NCI-H748 (cell line): ENCODE measurements around the gene PRSS58.

Experiments used
- DNase-seq: peaks from one replicate; lab custom pipeline; 2025; ENCODE audit not compliant: unreplicated experiment; lab: John Stamatoyannopoulos, UW

Gene PRSS58

DNA sequence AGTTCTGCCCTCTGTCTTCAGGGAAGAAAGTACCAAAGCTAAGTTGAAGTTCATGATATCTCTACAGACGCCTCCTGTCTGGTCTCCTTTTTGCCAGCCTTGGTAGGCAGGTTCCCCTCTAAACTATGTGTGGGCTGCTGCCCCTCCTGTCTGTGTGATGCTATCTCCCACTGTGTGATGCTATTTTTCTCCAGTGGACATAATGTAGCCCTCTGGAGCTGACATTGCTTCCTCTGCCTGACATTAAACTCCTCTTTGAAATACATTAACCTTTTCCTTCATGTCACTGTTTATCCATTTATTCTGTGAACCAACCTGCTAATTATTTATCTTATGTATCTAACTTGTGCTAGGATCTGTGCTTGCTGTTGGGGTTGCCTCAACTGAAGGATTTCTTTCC is at the start of gene PRSS58:
Gene PRSS58, minus strand, starts transcription at position 101 of the 400 bp plus-strand sequence. CDS start 351 bp downstream, outside the sequence.
- DNase-seq, result no peak

DNA sequence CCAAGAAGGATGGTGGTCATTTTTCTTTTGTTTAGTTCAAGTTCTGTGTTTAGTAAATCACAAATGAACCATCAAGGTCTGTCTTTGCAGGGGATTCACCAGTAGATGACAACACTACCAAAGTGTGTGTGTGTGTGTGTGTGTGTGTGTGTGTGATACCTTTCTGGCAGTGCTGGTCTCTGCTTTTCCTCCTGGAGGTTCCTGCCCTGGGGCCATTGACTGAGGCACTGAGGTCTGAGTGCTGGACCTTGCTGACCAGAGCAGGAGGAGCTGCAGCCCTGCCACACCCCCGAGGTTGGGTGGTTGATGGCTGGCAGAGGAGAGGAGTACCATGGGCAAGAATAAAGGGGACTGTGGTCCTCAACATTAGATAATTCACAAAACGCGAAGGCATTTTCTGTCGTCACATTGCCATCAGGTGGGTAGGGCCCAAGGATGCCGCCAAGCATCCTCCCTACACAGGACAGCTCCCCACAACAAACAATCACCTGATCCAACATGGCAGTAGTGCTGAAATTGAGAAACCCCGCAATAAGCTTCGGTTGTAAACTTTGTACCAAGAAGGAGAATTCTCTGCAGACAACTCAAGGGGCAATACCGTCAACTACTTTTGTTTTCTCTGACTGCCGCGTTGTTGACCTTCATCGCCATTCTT is 49.5 kb upstream of the PRSS58 start:
- DNase-seq, result no peak

DNA sequence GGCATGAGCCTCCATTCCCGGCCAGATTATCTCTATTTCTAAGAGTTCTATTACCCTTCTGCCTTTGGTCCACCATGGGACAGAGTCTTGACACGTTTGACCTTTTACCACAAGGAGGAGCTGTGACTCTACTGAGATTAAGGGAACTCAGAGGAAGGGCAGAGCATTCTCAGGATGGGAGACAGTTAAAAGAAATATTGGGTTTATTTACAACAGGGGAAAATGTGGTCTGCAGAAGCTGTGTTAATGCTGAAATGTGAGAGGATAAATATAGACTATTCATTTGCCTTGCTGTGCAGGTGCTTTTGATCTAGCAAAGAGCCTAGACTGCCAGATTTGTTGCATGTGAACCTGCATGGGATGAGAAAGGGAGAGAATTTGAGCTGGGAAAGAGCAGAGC is 45.8 kb upstream of the PRSS58 start:
- peak; percentile 13 for DNase-seq

DNA sequence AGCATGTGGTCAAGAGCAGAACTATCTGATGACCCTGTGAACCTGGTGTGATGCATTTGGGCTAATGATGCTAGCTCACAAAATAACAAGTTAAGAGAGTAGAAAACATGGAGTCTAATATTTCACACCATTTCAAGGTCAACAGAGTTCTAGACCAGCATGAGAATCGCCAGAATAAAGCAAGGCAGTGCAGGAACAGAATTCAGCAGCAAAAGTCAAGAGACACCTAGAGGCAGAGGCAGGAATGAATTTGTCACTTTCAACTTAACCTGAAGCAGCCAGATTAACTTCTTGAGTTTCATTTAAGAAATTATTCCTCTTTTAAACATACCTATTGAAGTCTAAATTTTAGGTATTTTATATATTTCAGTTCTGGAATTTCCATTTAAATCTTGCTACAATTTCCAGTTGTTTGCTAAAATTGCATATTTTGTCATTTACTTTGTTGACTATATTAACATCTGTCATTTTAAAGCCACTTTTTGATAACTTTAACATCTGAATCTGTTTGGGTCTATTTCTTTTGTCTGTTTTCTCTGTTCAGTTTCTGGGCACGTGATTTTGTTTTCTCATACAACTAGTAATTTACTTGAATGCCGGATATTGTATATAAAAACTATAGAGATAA is 44.2 kb upstream of the PRSS58 start:
- peak; percentile 45 for DNase-seq

- no peak for DNase-seq
Observed at GRCh38 chr7:142301299-142301698, 43.4 kb upstream of the PRSS58 start.

DNA sequence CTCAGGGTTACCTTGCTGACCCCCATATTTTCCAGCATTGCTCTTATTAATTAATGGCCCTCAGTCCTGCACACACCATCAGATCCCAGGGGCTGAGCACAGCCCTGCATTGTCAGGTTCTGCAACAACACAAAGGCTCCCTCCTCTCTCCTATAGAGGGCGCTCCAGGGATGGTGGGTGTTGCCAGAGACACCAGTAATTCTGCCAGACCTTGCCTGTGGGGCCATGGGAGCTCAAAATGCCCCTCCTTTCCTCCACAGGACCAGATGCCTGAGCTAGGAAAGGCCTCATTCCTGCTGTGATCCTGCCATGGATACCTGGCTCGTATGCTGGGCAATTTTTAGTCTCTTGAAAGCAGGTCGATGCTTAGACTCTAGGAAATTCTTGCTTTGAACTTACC is 42.8 kb upstream of the PRSS58 start:
- DNase-seq, result peak; percentile 20

DNA sequence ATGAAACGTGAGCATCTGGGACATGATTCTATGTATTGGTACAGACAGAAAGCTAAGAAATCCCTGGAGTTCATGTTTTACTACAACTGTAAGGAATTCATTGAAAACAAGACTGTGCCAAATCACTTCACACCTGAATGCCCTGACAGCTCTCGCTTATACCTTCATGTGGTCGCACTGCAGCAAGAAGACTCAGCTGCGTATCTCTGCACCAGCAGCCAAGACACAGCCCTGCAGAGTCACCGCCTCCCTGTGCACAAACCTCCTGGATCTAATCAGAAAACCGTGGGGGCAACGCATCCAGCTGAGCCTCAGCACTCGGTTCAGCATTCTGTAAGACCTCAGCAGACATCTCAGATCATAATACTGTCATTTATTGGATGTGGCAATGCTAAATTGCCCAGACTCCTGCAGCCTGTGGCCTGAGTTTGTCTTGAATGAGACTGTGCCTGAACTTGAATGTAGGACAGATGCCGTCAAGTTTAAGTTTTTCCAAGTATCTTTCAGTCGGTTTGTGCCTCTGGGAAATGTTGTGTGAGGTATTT is 41.5 kb upstream of the PRSS58 start:
- DNase-seq, result no peak

GRCh38 chr7:142298627-142299026 is 40.8 kb upstream of the PRSS58 start:
- DNase-seq, result no peak

- peak; percentile 6 for DNase-seq
Observed at GRCh38 chr7:142298009-142298408, 40.2 kb upstream of the PRSS58 start.

DNA sequence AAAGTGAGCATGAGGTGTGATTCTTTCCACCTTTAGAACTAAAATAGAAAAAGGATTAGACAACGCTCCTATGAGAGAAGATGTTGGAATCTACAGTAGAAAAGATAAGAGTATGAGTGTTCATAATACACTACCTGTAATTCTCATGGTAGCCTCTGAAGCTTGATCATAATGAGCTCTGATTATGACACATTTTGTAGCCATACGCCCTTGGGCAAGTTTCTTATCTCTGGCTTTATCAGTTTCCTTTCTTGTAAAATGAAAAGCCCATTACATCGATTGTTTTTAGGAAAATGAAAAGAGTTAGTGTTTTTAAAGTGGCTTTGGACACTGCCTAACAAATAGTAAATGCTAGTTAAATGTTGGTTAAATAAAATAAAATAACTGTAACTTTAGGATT is 22.4 kb upstream of the PRSS58 start:
- no peak for DNase-seq

- no peak for DNase-seq
Observed at GRCh38 chr7:142279601-142280000, 21.7 kb upstream of the PRSS58 start.

DNA sequence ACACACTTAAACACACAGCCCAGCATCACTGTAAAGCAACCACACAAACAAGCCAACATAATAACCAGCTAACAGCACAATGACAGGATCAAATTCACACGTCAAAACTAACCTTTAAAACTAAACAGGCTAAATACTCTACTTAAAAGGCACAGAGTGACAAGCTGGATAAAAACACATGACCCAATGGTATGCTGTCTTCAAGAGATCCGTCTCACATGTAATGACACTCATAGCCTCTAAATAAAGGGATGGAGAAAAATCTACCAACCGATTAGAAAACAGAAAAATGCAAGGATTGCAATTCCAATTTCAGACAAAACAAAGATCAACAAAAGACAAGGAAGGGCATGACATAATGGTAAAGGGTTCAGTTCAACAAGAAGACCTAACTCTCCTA is 17.2 kb upstream of the PRSS58 start:
- no peak for DNase-seq

DNA sequence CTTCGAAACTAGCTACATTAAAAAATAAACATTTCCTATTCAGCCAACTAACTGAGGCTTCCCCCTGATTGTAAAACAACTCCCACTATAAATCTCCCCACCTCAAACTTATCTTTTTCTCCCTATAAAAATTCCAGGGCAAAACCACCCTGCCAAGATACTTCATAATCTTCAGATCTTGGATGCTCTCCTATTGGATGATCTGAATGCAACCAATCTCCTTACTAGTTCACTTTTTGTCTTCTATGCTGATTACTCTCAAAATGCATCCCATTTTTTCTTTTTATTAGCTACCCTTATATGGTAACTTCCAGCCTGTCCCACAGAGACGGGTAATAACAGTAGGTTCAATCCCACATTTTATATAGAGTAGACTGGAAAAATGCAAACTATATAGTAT is 15.0 kb upstream of the PRSS58 start:
- no peak for DNase-seq

- no peak for DNase-seq
Observed at GRCh38 chr7:142263598-142264380, 5.9 kb upstream of the PRSS58 start.

DNA sequence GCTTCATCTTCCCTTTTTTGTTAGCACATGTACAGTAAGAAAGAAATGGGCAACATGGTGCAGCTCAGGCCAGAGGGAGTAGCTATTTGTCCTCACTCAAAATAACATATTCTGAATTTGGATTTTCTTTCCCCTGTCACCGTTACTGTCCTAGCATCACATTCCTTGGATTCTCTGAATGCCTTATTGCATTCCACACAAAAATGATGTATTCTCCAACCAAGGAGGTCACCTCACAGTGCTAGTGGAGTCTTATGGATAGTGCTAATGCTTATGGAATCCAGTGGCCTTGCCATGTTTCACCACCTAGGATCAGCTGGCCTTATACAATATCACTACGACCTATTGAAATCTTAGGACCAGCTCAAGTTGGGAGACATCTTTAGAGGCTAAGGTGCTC is 7.2 kb downstream of the PRSS58 start:
- DNase-seq, result no peak

GRCh38 chr7:142249918-142250317 is 7.9 kb downstream of the PRSS58 start:
- DNase-seq, result no peak

GRCh38 chr7:142248166-142249160 is 9.4 kb downstream of the PRSS58 start:
- DNase-seq, result no peak

GRCh38 chr7:142243823-142244222 is 14.0 kb downstream of the PRSS58 start:
- no peak for DNase-seq

GRCh38 chr7:142240546-142240945 is 17.3 kb downstream of the PRSS58 start:
- DNase-seq, result no peak

- peak; percentile 24 for DNase-seq
Observed at GRCh38 chr7:142231716-142232115, 26.1 kb downstream of the PRSS58 start.
